ENCODE results near the gene CFAP251. TPM values are rescaled to one million over a fixed set of nuclear protein-coding genes. Genes with fewer than 3 reads are reported as not detected.

CFAP251 gene
- total and polyA plus RNA-seq, 4 donors, result 4.4 to 12.2 (median 8.2) TPM

GRCh38 chr12:121939186-121939585 is 20.8 kb downstream of the CFAP251 start:
- no peak for DNase-seq (ENCODE audit: low read depth in 4 of 6, low spot score in 6 of 6)
- H3K4me1 ChIP-seq (ENCODE audit: control insufficient read depth, insufficient read depth, low read length), result no peaks in the 10 kb centered on the region
- H3K36me3 ChIP-seq (ENCODE audit: control insufficient read depth, insufficient read depth, low read length), result peaks cover 10% of the 10 kb centered on the region
- no peaks in the 10 kb centered on the region for H3K9me3 ChIP-seq (ENCODE audit: control insufficient read depth, insufficient read depth, low read length)
- no peak overlapping the region for H3K4me3 ChIP-seq (ENCODE audit: low read depth, low read length)
- no peaks in the 10 kb centered on the region for H3K27me3 ChIP-seq (ENCODE audit: control insufficient read depth, insufficient read depth, low read length)
- H3K27ac ChIP-seq (ENCODE audit: low read depth, low read length), result no peak overlapping the region
- WGBS (ENCODE audit: insufficient coverage), result 70% methylated on average over 4 of the region's 7 CpGs

GRCh38 chr12:121939992-121940766 is 21.8 kb downstream of the CFAP251 start:
- Histone ChIP-seq H3K27me3 (ENCODE audit: control insufficient read depth, insufficient read depth, low read length) (no peaks in the 10 kb centered on the region), H3K9me3 (ENCODE audit: control insufficient read depth, insufficient read depth, low read length) (no peaks in the 10 kb centered on the region), H3K27ac (ENCODE audit: low read depth, low read length) (no peak overlapping the region), H3K36me3 (ENCODE audit: control insufficient read depth, insufficient read depth, low read length) (peaks cover 12% of the 10 kb centered on the region), H3K4me1 (ENCODE audit: control insufficient read depth, insufficient read depth, low read length) (no peaks in the 10 kb centered on the region), H3K4me3 (ENCODE audit: low read depth, low read length) (no peak overlapping the region)
- DNase-seq (ENCODE audit: low read depth in 4 of 6, low spot score in 6 of 6), result no peak
- WGBS (ENCODE audit: insufficient coverage), result 100% methylated on average over 1 of the region's 4 CpGs

GRCh38 chr12:121942145-121942718 is 23.8 kb downstream of the CFAP251 start:
- Histone ChIP-seq H3K4me1 (ENCODE audit: control insufficient read depth, insufficient read depth, low read length) (no peaks in the 10 kb centered on the region), H3K27ac (ENCODE audit: low read depth, low read length) (no peak overlapping the region), H3K27me3 (ENCODE audit: control insufficient read depth, insufficient read depth, low read length) (no peaks in the 10 kb centered on the region), H3K9me3 (ENCODE audit: control insufficient read depth, insufficient read depth, low read length) (no peaks in the 10 kb centered on the region), H3K36me3 (ENCODE audit: control insufficient read depth, insufficient read depth, low read length) (peaks cover 2% of the 10 kb centered on the region), H3K4me3 (ENCODE audit: low read depth, low read length) (no peak overlapping the region)
- WGBS (ENCODE audit: insufficient coverage), result 98% methylated on average over 10 of the region's 15 CpGs
- DNase-seq (ENCODE audit: low read depth in 4 of 6, low spot score in 6 of 6), result no peak

GRCh38 chr12:121943926-121944325 is 25.5 kb downstream of the CFAP251 start:
- no peaks in the 10 kb centered on the region for H3K9me3 ChIP-seq (ENCODE audit: control insufficient read depth, insufficient read depth, low read length)
- H3K4me1 ChIP-seq (ENCODE audit: control insufficient read depth, insufficient read depth, low read length), result no peaks in the 10 kb centered on the region
- no peak for DNase-seq (ENCODE audit: low read depth in 4 of 6, low spot score in 6 of 6)
- H3K27ac ChIP-seq (ENCODE audit: low read depth, low read length), result no peak overlapping the region
- H3K27me3 ChIP-seq (ENCODE audit: control insufficient read depth, insufficient read depth, low read length), result no peaks in the 10 kb centered on the region
- H3K36me3 ChIP-seq (ENCODE audit: control insufficient read depth, insufficient read depth, low read length), result peaks cover 2% of the 10 kb centered on the region
- no peak overlapping the region for H3K4me3 ChIP-seq (ENCODE audit: low read depth, low read length)

GRCh38 chr12:121946313-121947025 is 28.1 kb downstream of the CFAP251 start:
- H3K27ac ChIP-seq (ENCODE audit: low read depth, low read length), result no peak overlapping the region
- no peak overlapping the region for H3K4me3 ChIP-seq (ENCODE audit: low read depth, low read length)
- 90% methylated on average over 2 of the region's 2 CpGs for WGBS (ENCODE audit: insufficient coverage)
- DNase-seq (ENCODE audit: low read depth in 4 of 6, low spot score in 6 of 6), result no peak
- no peaks in the 10 kb centered on the region for H3K27me3 ChIP-seq (ENCODE audit: control insufficient read depth, insufficient read depth, low read length)
- H3K9me3 ChIP-seq (ENCODE audit: control insufficient read depth, insufficient read depth, low read length), result no peaks in the 10 kb centered on the region
- H3K4me1 ChIP-seq (ENCODE audit: control insufficient read depth, insufficient read depth, low read length), result no peaks in the 10 kb centered on the region
- H3K36me3 ChIP-seq (ENCODE audit: control insufficient read depth, insufficient read depth, low read length), result peaks cover 2% of the 10 kb centered on the region

GRCh38 chr12:121947981-121948380 is 29.6 kb downstream of the CFAP251 start:
- no peaks in the 10 kb centered on the region for H3K4me1 ChIP-seq (ENCODE audit: control insufficient read depth, insufficient read depth, low read length)
- H3K27me3 ChIP-seq (ENCODE audit: control insufficient read depth, insufficient read depth, low read length), result no peaks in the 10 kb centered on the region
- H3K4me3 ChIP-seq (ENCODE audit: low read depth, low read length), result no peak overlapping the region
- WGBS (ENCODE audit: insufficient coverage), result no CpG with 5 or more reads among the region's 2 CpGs
- H3K27ac ChIP-seq (ENCODE audit: low read depth, low read length), result no peak overlapping the region
- peaks cover 2% of the 10 kb centered on the region for H3K36me3 ChIP-seq (ENCODE audit: control insufficient read depth, insufficient read depth, low read length)
- DNase-seq (ENCODE audit: low read depth in 4 of 6, low spot score in 6 of 6), result peak in 2 of 6 donors; percentile 12 to 29
- H3K9me3 ChIP-seq (ENCODE audit: control insufficient read depth, insufficient read depth, low read length), result no peaks in the 10 kb centered on the region

GRCh38 chr12:121949648-121950397 is 31.4 kb downstream of the CFAP251 start:
- H3K36me3 ChIP-seq (ENCODE audit: control insufficient read depth, insufficient read depth, low read length), result peaks cover 2% of the 10 kb centered on the region
- no peak overlapping the region for H3K27ac ChIP-seq (ENCODE audit: low read depth, low read length)
- no peaks in the 10 kb centered on the region for H3K27me3 ChIP-seq (ENCODE audit: control insufficient read depth, insufficient read depth, low read length)
- H3K4me1 ChIP-seq (ENCODE audit: control insufficient read depth, insufficient read depth, low read length), result no peaks in the 10 kb centered on the region
- no peak overlapping the region for H3K4me3 ChIP-seq (ENCODE audit: low read depth, low read length)
- 96% methylated on average over 3 of the region's 4 CpGs for WGBS (ENCODE audit: insufficient coverage)
- no peaks in the 10 kb centered on the region for H3K9me3 ChIP-seq (ENCODE audit: control insufficient read depth, insufficient read depth, low read length)
- DNase-seq (ENCODE audit: low read depth in 4 of 6, low spot score in 6 of 6), result no peak

- Histone ChIP-seq H3K27me3 (ENCODE audit: control insufficient read depth, insufficient read depth, low read length) (no peaks in the 10 kb centered on the region), H3K36me3 (ENCODE audit: control insufficient read depth, insufficient read depth, low read length) (no peaks in the 10 kb centered on the region), H3K9me3 (ENCODE audit: control insufficient read depth, insufficient read depth, low read length) (no peaks in the 10 kb centered on the region), H3K27ac (ENCODE audit: low read depth, low read length) (no peak overlapping the region), H3K4me1 (ENCODE audit: control insufficient read depth, insufficient read depth, low read length) (no peaks in the 10 kb centered on the region), H3K4me3 (ENCODE audit: low read depth, low read length) (no peak overlapping the region)
- DNase-seq (ENCODE audit: low read depth in 4 of 6, low spot score in 6 of 6), result no peak
- WGBS (ENCODE audit: insufficient coverage), result no CpG with 5 or more reads among the region's 4 CpGs
Observed at GRCh38 chr12:121953117-121953692, 34.8 kb downstream of the CFAP251 start.

GRCh38 chr12:121953695-121954094 is 35.3 kb downstream of the CFAP251 start:
- Histone ChIP-seq H3K27ac (ENCODE audit: low read depth, low read length) (no peak overlapping the region), H3K36me3 (ENCODE audit: control insufficient read depth, insufficient read depth, low read length) (peaks cover 3% of the 10 kb centered on the region), H3K4me3 (ENCODE audit: low read depth, low read length) (no peak overlapping the region), H3K9me3 (ENCODE audit: control insufficient read depth, insufficient read depth, low read length) (no peaks in the 10 kb centered on the region), H3K27me3 (ENCODE audit: control insufficient read depth, insufficient read depth, low read length) (no peaks in the 10 kb centered on the region), H3K4me1 (ENCODE audit: control insufficient read depth, insufficient read depth, low read length) (peaks cover 4% of the 10 kb centered on the region)
- no CpG with 5 or more reads among the region's 3 CpGs for WGBS (ENCODE audit: insufficient coverage)
- DNase-seq (ENCODE audit: low read depth in 4 of 6, low spot score in 6 of 6), result no peak
